Thoracic aorta (tissue), 2 donors: ENCODE results near the gene TPK1. TPM values are rescaled to one million over a fixed set of nuclear protein-coding genes. Genes with fewer than 3 reads are reported as not detected.

Experiments
- ATAC-seq: fragments of 150-250 bp; one replicate; pipeline ENCODE4 v1.8.0; 2017; ENCODE audit warnings: low read depth; ENCODE audit not compliant: insufficient number of reproducible peaks, low FRiP score
- DNase-seq: peaks from one replicate; pipeline ENCODE4 v3.0.0-alpha.2; 2020; ENCODE audit warnings: low spot score
- H3K27ac ChIP-seq, 2 donors: fragments of 200-600 bp; sonication (generic); 1 replicate in 1 of 2; 2 replicates in 1 of 2; pipeline ENCODE4 v1.5.1; 2016; ENCODE audit warnings: mild to moderate bottlenecking in 2 of 2, moderate library complexity in 2 of 2
- H3K27me3 ChIP-seq: fragments of 200-600 bp; sonication (generic); replicated peaks from 2 replicates; pipeline ENCODE4 v1.6.0; 2016; ENCODE audit warnings: mild to moderate bottlenecking; ENCODE audit not compliant: insufficient read depth
- H3K36me3 ChIP-seq: fragments of 200-600 bp; sonication (generic); one replicate; pipeline ENCODE4 v1.5.1; 2016
- H3K4me1 ChIP-seq, 2 donors: fragments of 200-600 bp; sonication (generic); 1 replicate in 1 of 2; 2 replicates in 1 of 2; pipeline versions ENCODE4 v1.5.1 to v1.6.0; 2016; ENCODE audit warnings: low read depth in 2 of 2, mild to moderate bottlenecking in 1 of 2; ENCODE audit not compliant: control insufficient read depth in 1 of 2
- H3K4me3 ChIP-seq: fragments of 200-600 bp; sonication (generic); 2 replicates; pipeline ENCODE4 v1.5.1; 2016; ENCODE audit warnings: mild to moderate bottlenecking
- H3K9me3 ChIP-seq: fragments of 200-600 bp; sonication (generic); 2 replicates; pipeline ENCODE4 v1.5.1; 2016
- total RNA-seq, 2 donors: library from RNA; depleted of rRNA; stranded (reverse); fragments of >200 nt; gene quantifications; one replicate each; pipeline versions ENCODE4 v1.1.0 to v1.2.3, GENCODE V29; 2016
- TF ChIP-seq, protein P1 (sequence below): fragments of 200-600 bp; sonication (generic); IDR thresholded peaks from one replicate; pipeline ENCODE4 v1.5.1; 2019; ENCODE audit warnings: antibody characterized with exemption

TPK1 gene
- total RNA-seq, 2 donors from 2014 or later: 13.3 to 21.2 TPM

DNA sequence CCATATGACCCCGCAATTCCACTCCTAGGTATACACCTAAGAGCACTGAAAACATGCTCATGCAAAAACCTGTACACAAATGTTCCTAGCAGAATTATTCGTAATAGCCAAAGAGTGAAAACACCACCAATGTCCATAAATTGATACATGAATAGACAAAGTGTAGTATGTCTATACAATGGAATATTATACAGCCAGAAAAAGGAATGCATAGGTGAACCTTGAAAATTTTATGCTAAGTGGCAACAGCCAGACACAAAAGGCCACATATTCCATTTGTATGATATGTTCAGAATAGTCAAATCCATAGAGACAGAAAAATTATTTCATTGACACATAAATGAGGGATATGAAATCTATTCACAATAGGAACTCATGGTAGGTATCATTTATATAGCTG, 351.4 kb downstream of the TPK1 start:
- DNase-seq (no peak), ATAC-seq (no peak)
- Histone ChIP-seq H3K27ac (no peak overlapping the region), H3K27me3 (no peaks in the 10 kb centered on the region), H3K4me3 (no peak overlapping the region), H3K9me3 (no peaks in the 10 kb centered on the region), H3K36me3 (no peaks in the 10 kb centered on the region), H3K4me1 (peaks cover 12 to 24% of the 10 kb centered on the region in 2 donors)
- TF ChIP-seq, protein P1, sequence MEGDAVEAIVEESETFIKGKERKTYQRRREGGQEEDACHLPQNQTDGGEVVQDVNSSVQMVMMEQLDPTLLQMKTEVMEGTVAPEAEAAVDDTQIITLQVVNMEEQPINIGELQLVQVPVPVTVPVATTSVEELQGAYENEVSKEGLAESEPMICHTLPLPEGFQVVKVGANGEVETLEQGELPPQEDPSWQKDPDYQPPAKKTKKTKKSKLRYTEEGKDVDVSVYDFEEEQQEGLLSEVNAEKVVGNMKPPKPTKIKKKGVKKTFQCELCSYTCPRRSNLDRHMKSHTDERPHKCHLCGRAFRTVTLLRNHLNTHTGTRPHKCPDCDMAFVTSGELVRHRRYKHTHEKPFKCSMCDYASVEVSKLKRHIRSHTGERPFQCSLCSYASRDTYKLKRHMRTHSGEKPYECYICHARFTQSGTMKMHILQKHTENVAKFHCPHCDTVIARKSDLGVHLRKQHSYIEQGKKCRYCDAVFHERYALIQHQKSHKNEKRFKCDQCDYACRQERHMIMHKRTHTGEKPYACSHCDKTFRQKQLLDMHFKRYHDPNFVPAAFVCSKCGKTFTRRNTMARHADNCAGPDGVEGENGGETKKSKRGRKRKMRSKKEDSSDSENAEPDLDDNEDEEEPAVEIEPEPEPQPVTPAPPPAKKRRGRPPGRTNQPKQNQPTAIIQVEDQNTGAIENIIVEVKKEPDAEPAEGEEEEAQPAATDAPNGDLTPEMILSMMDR: no peak

DNA sequence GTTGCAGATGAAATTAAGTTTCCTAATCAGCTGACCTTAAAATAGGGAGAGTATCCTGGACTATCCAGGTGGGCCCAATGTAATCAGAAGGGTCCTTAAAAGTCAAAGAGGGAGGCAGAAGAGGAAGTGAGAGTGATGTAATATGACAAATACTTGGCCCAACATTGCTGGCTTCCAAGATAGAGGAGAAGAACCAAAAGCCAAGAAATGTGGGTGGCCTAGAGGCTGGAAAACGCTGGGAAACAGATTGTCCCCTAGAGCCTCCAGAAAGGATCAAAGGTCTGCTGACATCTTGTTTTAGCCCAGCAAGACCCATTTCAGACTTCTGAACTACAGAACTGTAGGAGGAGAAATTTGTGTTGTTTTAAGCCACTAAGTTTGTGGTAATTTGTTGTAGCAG, 352.7 kb downstream of the TPK1 start:
- Histone ChIP-seq H3K27ac (no peak overlapping the region), H3K27me3 (no peaks in the 10 kb centered on the region), H3K9me3 (no peaks in the 10 kb centered on the region), H3K36me3 (no peaks in the 10 kb centered on the region), H3K4me1 (peaks cover 12 to 24% of the 10 kb centered on the region in 2 donors), H3K4me3 (no peak overlapping the region)
- TF ChIP-seq, protein P1: no peak
- ATAC-seq (no peak), DNase-seq (no peak)

DNA sequence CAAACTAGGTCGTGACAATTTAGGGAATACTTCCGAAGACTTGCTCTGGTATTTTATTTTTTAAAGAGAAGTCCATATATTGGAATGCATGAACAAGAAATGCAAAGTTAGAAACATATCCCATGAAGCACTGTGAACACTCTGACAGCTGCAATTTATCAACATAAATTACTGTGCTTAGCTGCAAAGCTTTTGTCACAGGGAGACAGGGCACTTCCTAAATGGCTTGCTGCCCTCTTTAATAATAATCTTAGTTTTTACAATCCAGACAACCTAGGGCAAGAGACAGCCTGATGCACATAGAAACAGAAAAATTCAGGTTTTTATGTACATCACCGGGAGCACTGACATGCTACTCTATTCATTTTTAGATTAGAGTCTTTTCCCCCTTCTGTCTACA, 354.0 kb downstream of the TPK1 start:
- H3K4me1 ChIP-seq: peaks cover 12 to 24% of the 10 kb centered on the region in 2 donors
- no peaks in the 10 kb centered on the region for H3K27me3 ChIP-seq
- peak overlapping the region in 1 of 2 donors; percentile 20 for H3K27ac ChIP-seq
- no peak for ATAC-seq
- no peaks in the 10 kb centered on the region for H3K36me3 ChIP-seq
- no peak overlapping the region for H3K4me3 ChIP-seq
- no peaks in the 10 kb centered on the region for H3K9me3 ChIP-seq
- TF ChIP-seq, protein P1: no peak
- no peak for DNase-seq

DNA sequence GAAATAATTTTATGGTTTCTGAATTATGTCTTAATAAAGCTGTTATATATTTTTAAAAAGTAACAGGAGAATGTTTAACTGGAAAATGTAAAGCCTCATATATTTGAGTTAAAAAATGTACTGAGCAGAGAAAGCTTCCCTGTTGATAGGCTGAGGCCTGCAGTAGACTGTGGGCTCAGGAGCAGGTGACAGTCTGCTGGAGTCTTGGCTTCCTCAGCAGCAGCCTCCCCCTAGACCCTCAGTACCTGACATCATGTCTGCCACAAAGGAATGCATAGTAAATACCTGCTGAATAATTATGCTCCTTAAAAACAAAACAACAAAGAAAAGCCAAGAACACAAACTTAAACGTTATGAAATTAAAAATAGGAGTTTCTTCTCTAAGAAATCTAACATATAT, 358.5 kb downstream of the TPK1 start:
- no peak overlapping the region for H3K27ac ChIP-seq
- ATAC-seq: no peak
- no peaks in the 10 kb centered on the region for H3K36me3 ChIP-seq
- H3K4me1 ChIP-seq: peaks cover 7 to 14% of the 10 kb centered on the region in 2 donors
- no peaks in the 10 kb centered on the region for H3K9me3 ChIP-seq
- H3K4me3 ChIP-seq: no peak overlapping the region
- DNase-seq: no peak
- H3K27me3 ChIP-seq: no peaks in the 10 kb centered on the region
- TF ChIP-seq, protein P1: no peak

DNA sequence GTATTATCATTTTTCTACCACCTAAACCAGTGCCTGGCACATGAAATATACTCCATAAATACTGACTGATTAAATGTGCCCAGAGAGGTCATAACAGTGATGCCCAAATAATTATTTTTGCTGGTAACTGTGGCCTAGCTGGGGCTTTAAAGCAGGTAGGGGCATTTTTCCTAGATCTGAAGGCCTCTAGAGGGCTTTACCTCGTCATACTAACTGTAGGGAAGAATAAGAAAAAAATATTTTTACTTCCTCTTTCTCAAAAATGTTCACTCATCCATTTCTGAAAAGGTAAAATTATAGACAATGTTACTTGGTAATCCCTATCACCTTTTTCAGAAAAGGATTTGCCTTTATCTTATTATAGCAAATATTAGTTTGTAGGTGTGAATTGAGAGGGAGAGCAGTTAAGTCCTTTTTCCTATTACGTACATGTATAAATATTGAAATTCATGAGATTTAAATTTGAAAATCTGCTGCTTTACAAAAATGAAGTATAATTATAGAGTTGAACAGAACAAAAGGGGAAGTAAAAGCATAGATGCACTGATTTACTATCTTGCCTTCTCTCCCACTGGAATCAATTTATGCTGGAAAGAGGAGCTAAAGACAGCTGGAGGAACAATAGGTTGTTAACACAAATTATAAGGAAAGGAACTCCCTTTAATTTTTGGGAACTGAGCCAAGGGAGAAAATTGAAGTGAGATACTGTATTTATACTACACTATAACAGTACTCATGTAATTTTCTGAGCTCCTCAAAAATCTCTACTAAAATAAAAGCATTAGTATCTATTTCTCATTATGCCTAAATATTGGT, 360.8 kb downstream of the TPK1 start:
- no peaks in the 10 kb centered on the region for H3K4me1 ChIP-seq
- no peaks in the 10 kb centered on the region for H3K27me3 ChIP-seq
- H3K9me3 ChIP-seq: no peaks in the 10 kb centered on the region
- TF ChIP-seq, protein P1: no peak
- no peak for DNase-seq
- ATAC-seq: no peak
- H3K27ac ChIP-seq: no peak overlapping the region
- H3K36me3 ChIP-seq: no peaks in the 10 kb centered on the region
- H3K4me3 ChIP-seq: no peak overlapping the region
